ENCODE data around the gene CST7.
"Not testable (repeated sequence)": the region's sequence is repeated elsewhere in the genome, so short reads cannot be mapped to it uniquely, and the experiment has no call there.

Gene CST7

DNA sequence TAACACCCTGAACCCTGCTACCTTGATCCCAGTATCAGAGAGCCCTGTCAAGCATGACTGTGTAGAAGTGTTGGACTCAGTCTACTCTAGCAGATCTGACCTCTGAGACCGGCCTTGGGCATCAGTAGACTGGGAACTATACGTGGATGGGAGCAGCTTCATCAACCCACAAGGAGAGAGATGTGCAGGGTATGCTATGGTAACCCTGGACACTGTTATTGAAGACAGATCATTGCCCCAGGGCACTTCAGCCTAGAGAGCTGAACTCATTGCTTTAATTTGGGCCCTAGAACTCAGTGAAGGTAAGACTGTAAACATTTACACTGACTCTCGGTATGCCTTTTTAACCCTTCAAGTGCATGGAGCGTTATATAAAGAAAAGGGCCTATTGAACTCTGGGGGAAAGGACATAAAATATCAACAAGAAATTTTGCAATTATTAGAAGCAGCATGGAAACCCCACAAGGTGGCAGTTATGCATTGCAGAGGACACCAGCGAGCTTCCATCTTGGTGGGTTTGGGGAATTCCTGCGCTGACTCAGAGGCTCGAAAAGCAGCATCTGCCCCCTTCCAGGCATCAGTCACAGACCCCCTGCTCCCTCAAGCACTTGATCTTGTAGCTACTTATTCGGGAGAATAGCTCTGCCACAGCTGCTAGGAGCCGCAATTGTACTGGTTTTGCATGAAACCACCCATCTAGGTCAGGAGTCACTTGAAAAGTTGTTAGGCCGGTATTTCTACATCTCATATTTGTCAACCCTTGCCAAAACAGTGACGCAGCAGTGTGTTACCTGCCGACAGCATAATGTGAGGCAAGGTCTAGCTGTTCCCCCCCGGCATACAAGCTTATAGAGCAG, 19.0 kb upstream of the CST7 start:
- DNase-seq (ENCODE audit: low read depth in 2 of 2): not testable (repeated sequence)

DNA sequence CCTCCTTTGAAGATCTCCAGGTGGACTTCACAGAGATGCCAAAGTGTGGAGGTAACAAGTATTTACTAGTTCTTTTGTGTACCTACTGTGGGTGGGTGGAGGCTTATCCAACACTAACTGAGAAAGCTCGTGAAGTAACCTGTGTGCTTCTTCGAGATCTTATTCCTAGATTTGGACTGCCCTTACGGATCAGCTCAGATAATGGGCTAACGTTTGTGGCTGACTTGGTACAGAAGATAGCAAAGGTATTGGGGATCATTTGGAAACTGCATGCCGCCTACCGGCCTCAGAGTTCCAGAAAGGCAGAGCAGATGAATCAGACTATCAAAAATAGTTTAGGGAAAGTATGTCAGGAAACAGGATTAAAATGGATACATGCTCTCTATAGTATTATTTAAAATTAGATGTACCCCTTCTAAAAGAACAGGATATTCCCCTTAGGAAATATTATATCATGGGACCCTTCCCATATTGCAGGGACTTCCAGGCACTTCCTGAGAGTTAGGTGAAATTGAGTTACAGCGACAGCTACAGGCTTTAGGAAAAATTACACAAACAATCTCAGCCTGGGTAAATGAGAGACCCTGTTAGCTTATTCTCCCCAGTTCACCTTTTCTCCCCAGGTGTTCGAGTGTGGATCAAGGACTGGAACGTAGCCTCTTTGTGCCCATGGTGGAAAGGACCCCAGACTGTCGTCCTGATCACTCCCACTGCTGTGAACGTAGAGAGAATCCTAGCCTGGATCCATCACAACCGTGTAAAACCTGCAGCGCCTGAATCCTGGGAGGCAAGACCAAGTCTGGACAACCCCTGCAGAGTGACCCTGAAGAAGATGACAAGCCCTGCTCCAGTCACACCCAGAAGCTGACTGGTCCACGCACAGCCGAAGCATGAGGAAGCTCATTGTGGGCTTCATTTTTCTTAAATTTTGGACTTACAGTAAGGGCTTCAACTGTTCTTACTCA, 18.1 kb upstream of the CST7 start:
- DNase-seq (ENCODE audit: low read depth in 2 of 2): not testable (repeated sequence)

DNA sequence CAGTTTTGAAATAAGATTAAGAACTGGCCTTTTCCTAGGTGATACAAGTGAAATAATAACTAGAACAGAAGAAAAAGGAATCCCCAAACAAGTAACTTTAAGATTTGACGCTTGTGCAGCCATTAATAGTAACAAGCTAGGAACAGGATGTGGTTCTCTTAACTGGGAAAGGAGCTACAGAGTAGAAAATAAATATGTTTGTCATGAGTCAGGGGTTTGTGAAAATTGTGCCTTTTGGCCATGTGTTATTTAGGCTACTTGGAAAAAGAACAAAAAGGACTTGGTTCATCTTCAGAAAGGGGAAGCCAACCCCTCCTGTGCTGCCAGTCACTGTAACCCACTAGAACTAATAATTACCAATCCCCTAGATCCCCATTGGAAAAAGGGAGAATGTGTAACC, 17.2 kb upstream of the CST7 start:
- DNase-seq (ENCODE audit: low read depth in 2 of 2): not testable (repeated sequence)

DNA sequence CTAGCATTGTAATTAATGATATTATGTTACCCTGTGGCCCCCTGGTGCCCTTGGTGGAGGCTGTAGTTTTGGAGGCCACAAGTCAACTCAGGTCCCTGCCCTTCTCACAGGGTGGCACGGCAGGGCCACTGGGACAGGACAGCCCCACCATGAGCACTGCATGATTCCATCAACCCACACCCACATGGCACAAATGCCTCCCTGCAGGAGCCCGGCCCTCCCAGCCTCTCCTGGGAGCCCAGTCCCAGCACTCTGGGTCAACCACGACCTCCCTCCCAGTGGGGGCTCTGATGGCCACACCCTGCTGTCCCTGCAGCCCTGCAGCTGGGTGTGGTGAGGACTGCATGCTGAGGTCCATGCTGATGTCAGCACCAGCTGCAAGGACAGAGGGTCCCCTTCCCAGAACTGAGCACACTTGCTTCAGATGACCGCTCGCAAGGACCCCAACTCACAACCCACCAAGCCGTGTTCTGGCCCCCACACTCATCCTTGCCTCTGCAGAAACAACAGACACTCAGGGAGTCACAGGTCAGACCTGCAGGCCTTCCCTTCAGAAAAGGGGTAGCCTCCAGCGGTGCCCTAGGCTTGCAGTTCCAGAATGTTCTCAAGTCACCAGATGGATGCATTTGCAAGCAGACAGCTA, 15.7 kb upstream of the CST7 start:
- no peak for DNase-seq (ENCODE audit: low read depth in 2 of 2)

DNA sequence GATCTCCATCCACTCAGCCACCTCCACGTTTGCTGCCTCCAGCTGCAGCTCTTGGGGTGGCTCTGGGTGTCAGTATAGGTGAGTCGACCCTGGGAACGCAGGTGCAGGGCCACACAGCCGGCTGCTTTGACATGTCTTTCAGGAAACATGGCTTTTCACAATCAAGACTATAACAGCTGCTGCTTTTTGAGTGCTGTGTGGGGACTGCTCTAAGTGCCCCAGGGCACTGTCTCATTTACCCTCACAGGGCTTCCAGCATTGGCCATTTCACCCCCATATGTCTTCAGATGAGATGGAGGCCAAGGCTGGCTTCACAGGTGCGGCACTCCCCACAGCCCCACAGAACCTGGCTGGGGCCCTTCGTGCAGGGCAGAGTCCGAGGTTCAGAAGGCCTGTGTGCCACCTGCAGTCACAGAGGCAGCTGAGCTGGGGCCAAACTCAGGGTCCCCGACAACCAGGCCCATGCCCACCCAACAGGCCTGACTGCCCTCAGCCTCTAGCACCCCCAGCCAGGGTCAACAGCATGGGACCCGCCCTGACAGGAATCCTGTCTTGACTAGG, 14.9 kb upstream of the CST7 start:
- no peak for DNase-seq (ENCODE audit: low read depth in 2 of 2)

DNA sequence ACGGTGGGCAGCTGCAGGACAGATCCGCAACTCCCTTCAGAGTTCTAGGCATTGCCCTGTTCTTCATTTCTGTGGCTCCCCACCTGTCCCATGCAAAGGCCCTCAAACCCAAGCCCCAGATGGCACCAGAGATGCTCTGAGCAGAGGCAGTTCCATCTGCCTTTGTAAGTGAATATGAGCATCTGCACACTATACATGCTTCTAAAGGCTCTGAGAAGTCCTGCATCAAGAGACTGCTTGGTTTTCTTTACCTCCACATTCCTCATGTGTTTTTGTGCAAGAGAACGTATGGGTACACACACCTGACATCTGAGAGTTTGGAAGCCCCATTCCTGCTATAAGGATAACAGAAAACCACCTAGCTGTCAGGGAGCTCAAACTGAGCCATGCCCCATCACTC, 14.4 kb upstream of the CST7 start:
- DNase-seq (ENCODE audit: low read depth in 2 of 2): no peak

DNA sequence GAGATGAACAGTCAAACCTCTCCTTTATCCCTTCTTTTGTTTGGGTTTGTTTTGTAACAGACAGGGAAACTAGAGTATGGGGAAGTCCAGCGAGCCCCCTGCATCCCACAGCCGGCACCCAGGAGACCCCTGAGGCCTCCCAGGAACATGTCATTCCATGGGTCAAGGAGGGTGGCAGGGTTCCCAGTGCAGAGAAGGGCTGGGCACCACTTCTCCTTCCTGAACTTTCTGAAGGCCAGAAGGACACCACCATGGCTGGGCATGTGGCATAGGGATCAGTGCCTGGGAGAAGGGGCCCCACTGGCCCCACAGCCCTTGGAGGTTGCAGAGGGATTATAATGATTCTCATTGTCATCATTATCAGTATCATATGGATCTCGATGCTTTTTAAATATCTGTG, 13.9 kb upstream of the CST7 start:
- no peak for DNase-seq (ENCODE audit: low read depth in 2 of 2)

DNA sequence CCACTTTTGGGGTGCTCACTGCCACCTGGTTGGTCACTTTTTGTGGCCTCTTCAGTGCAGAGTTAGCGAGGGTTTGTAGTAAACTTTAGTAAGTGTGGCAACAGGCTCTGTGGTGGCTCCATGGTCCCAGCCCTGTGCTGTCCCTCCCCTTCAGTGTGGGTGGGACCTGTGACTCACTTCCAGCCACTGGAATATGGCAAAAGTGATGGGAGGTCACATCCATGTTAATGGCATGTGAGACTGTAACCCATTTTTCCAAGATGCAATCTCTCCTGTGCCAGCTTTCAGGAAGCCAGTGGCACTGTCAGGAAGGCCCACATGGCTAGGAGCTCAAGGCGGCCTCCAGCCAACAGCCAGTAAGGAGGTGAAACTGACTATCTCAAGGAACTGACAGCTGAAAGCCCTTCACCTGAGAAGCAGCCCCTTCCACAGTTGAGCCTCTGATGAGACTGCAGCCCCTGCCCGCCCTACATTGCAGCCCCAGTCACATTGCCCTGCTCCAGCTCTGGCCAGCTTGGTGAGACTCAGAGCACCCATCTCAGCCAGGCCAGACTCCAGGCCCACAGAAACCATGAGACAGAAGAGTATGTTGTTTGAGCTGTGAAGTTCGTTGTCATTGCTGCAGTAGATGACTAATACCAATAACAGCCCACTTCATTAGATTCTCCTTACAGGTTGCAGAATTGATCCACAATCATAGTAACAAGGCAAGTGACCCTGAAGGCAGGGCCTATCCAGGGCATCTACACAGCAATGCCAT, 13.1 kb upstream of the CST7 start:
- DNase-seq (ENCODE audit: low read depth in 2 of 2): no peak

DNA sequence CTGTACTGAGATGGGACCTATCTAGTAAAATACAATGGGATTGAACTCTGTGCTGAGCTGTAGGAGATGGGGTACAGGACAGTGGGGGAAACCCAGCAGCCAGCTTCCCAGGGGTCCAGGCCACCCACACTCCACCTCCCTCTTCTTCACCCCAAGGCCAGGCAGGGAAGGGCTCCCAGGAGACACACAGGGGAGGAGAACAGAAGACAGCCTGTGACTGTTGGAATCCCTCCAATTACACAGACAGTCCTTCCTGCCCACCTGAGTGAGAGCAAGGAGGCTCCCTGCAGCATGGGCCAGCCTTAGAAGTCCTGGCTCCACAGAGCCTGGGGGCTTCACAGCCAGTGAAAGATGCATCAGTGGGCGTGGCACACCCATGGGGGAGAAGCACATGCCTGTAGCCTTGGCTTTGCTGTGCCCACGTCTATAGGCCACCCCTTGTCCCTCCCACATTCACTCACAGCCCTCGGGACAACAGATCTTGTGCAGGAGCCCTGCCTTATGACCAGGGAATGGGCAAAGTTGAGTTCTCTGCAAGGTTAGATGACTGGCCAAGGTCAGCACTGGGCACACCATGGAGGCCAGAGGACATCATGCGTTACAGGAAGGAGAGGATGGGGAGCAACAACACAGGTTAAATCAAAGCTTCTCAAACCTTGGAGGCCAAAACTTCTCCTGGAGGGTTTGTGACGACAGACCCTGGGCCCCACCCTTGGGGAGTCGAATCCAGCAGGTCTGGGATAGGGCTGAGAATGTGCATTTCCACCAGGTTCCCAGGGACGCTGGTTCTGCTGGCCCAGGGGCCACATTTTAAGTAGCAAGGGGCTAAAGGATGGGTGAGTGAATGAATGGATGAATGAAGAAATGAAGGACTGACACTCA, 12.3 kb upstream of the CST7 start:
- no peak for DNase-seq (ENCODE audit: low read depth in 2 of 2)

DNA sequence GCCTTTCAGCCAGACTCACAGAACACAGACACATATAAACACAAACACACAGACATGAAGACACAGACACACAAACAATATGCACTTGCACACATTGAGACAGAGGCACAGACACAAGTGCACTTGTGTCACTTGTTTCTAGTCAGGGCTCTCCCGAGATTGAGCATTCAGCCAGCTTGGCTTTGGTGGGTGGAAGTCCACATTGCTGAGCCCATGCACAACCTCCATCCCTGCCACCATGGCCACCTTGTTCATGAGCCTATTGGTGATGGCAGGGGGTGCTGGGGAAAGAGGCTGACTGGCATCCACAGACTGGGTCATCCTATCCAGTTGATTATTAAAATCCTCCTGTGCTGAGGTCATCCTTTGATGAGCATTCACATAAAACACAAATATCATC, 11.5 kb upstream of the CST7 start:
- DNase-seq (ENCODE audit: low read depth in 2 of 2): no peak

DNA sequence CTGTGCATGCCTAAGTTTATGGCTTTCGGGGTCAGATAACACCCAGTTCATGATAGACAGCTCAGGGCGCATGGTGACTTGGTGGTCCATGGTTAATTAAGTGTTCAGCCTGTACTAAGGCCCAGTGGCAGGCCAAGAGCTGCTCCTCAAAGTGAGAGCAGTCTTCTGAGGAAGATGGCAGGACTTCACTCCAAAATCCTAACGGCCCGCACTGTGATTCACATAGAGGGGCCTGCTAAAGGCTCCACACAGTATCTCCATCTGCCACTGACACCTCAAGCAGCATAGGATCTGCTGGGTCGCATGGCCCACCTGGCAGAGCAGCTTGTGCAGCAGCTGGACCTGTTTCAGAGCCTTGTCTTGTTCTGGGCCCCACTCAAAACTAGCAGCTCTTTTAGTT, 10.6 kb upstream of the CST7 start:
- no peak for DNase-seq (ENCODE audit: low read depth in 2 of 2)

DNA sequence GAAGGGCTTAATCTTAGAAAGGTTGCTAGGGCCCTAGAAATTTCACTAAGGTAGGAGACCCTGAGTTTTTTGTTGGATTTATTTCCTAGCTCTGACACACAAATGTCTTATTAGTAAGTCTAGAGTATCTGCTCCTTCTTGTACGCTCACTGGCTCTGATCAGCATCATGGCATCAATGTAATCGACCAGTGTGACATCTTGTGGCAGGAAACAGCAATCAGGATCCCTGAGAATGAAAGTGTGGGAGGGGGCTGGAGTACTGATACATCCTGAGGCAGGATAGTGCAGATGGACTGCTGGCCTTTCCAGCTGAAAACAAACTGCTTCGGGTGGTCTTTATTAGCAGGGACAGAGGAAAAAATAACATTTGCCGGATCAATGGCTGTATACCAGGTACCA, 10.0 kb upstream of the CST7 start:
- DNase-seq (ENCODE audit: low read depth in 2 of 2): no peak

DNA sequence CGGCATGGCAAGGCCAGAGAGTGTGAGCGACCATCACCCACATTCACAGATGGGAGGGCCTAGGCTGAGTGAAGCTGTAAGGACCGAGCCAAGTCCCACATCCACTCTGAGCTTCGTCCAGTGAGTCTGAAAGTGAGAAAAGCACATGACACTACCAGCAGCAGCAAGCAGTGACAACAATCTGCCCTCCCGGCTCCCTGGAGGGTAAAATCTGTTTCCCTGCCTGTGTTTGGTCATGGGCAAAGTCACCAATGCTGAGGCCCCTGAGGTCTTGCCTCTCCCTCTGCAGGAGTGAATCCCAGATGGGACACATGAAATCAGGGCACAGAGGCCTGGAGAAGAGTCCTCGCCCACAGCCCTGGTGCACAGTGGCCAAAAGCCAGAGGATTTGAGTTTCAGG, 6.4 kb upstream of the CST7 start:
- DNase-seq (ENCODE audit: low read depth in 2 of 2): no peak

DNA sequence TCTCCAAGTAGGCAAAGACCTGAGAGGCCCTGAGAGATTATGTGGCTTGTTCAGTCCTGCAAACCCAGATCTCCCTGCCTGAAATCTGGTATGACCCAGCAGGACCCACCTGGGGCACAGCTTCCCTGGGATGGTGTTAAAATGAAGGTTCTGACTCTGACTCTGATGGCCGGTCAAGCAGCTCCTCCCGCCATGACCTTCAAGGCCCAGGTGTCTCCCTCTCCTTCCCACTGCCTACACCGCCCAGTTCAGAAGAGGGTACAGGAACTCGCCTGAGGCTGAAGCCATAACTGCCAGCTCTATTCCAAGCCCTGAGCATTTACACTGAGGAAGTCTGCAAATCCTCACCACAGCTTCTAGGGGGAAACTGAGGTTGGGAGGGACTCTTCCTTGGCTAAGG, 5.9 kb upstream of the CST7 start:
- no peak for DNase-seq (ENCODE audit: low read depth in 2 of 2)

DNA sequence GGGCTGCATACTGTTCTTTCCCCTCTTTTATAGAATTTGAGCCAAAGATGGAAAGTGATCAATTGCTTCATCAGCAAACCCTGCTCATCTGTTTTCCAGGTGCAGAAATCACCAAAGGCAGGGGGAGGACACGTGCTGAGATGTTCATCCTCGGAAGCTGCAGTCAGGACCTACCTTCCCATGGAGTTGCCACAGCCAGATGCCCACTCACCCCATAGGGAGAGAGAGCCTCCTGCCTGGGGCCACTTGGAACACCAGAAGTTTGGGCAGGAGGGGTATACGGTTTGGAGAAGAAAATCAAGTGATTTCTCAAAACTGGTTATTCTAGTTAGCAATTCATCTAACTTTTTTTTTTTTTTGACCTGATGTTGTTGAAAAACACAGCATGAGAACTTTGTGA, 5.3 kb upstream of the CST7 start:
- DNase-seq (ENCODE audit: low read depth in 2 of 2): no peak

DNA sequence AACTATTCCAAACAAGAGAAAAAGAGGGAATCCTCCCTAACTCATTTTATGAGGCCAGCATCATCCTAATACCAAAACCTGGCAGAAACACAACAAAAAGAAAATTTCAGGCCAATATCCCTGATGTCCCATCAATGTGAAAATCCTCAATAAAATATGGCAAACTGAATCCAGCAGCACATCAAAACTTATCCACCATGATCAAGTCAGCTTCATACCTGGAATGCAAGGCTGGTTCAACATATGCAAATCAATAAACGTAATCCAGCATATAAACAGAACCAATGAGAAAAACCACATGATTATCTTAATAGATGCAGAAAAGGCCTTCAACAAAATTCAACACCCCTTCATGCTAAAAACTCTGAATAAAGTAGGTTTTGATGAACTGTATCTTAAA, 2.7 kb upstream of the CST7 start:
- not testable (repeated sequence) for DNase-seq (ENCODE audit: low read depth in 2 of 2)

DNA sequence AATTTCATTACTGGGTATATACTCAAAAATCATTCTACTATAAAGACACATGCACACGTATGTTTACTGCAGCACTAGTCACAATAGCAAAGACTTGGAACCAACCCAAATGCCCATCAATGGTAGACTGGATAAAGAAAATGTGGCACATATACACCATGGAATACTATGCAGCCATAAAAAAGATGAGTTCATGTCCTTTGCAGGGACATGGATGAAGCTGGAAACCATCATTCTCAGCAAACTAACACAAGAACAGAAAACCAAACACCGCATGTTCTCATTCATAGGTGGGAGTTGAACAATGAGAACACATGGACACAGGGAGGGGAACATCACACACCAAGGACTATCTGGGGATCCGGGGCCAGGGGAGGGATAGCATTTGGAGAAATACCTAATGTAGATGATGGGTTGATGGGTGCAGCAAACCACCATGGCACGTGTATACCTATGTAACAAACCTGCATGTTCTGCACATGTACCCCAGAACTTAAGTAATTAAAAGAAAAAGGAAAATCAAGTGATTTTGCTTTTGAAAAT, 602 bp upstream of the CST7 start:
- not testable (repeated sequence) for DNase-seq (ENCODE audit: low read depth in 2 of 2)

DNA sequence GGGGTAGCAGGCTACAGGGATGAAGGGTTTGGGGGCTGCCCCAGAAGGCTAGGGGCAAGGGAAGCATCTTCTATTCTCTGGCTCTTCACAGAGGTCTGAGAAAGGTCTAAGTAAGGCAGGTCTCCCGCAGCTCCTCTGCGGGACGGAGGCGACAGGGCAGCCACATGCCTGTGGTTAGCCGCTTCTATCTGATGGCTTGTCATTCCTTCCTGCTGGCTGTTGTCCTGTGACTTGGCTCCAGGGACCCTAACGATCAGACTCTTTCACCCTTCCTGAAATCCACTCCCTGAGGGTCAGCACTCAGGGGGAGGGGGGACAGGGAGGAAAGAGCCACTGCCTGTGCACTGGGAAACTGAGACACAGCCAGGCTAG, 673 bp downstream of the CST7 start:
- DNase-seq (ENCODE audit: low read depth in 2 of 2): no peak

DNA sequence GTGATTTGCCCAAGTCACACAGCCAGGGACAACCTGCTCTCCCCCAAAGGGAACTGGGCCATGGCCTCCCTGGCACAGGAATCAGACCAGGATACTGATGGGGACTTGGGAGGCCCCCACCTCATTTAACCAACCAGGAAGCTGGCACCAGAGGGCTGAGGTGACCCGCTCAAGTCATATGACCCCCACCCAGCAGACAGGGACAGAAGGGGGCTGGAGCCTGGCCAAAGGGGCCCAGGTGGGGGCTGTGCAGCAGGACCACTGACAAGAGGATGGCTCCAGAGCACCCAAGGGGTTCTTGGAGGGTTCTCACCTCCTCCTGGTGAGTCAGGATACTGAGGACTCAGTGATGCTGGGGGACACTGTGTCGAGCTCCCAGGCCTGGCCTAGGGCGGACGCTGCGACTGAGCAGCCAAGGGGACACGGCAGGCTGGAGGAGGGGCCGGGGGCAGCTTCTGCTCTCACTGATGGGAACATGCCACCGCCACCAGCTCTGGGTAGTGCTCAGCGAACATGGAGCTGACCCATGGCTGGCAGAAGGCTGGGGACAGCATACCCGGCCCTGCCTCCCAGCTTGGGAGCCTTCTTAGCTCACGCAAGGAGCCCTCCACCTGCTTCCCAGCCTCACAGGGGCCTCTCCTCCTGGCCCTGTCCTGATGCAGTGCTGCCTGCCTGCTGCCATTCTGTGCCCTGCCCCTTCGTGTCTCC, 1.2 kb downstream of the CST7 start:
- DNase-seq (ENCODE audit: low read depth in 2 of 2): no peak

Measured in stimulated activated CD4-positive, alpha-beta T cell treated with anti-CD3 and anti-CD28 coated beads, Interleukin-1b, Interleukin-23, amount 100 ng/mL, for 1 hour (primary cell).